HG03159 (cell line): ENCODE data around the gene RBL2.
"Not testable (repeated sequence)": the region's sequence is repeated elsewhere in the genome, so short reads cannot be mapped to it uniquely, and the experiment has no call there.

Experiments used
- ATAC-seq: cut with Tn5 transposase; IDR thresholded peaks from one replicate; pipeline ENCODE4 v1.9.1; 2021; ENCODE audit warnings: mild to moderate bottlenecking, moderate library complexity; ENCODE audit not compliant: unreplicated experiment

RBL2 gene

GRCh38 chr16:53530741-53531140, 96.5 kb downstream of the RBL2 start:
- ATAC-seq, result no peak

GRCh38 chr16:53534206-53534605, 99.9 kb downstream of the RBL2 start:
- ATAC-seq, result no peak

- no peak for ATAC-seq
Measured at GRCh38 chr16:53537626-53538025, 103.4 kb downstream of the RBL2 start.

- ATAC-seq, result not testable (repeated sequence)
Measured at GRCh38 chr16:53539346-53539745, 105.1 kb downstream of the RBL2 start.

GRCh38 chr16:53539759-53540718, 105.8 kb downstream of the RBL2 start:
- ATAC-seq, result not testable (repeated sequence)
